ENCODE results near the gene PLD3.

DNA sequence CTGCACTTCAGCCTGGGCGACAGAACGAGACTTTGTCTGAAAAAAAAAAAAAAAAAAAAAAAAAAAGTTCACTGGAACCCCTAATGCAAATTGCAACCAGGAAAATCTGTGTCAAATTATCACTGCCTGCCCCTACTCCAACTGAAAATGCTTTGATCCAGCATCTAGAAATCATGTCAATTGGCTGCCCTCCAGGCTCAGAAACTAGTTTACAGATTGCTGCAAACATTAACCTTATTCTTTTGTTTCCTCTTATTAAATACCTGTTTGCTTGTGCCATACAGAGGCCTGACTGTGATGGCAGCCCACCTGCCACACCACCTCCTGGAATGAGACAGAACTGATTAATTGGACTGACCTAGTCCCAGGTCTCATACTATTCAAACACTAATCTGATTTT, 44.7 kb upstream of the PLD3 start:
- TF ChIP-seq, protein P1, sequence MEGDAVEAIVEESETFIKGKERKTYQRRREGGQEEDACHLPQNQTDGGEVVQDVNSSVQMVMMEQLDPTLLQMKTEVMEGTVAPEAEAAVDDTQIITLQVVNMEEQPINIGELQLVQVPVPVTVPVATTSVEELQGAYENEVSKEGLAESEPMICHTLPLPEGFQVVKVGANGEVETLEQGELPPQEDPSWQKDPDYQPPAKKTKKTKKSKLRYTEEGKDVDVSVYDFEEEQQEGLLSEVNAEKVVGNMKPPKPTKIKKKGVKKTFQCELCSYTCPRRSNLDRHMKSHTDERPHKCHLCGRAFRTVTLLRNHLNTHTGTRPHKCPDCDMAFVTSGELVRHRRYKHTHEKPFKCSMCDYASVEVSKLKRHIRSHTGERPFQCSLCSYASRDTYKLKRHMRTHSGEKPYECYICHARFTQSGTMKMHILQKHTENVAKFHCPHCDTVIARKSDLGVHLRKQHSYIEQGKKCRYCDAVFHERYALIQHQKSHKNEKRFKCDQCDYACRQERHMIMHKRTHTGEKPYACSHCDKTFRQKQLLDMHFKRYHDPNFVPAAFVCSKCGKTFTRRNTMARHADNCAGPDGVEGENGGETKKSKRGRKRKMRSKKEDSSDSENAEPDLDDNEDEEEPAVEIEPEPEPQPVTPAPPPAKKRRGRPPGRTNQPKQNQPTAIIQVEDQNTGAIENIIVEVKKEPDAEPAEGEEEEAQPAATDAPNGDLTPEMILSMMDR (IDR thresholded peaks at IDR 0.05), result no peak
- TF ChIP-seq POLR2A (IDR thresholded peaks at IDR 0.05), result no peak
